Measurements from ENCODE around the gene SLC27A5.
"Not testable (repeated sequence)": the region's sequence is repeated elsewhere in the genome, so short reads cannot be mapped to it uniquely, and the experiment has no call there.

Gene SLC27A5

DNA sequence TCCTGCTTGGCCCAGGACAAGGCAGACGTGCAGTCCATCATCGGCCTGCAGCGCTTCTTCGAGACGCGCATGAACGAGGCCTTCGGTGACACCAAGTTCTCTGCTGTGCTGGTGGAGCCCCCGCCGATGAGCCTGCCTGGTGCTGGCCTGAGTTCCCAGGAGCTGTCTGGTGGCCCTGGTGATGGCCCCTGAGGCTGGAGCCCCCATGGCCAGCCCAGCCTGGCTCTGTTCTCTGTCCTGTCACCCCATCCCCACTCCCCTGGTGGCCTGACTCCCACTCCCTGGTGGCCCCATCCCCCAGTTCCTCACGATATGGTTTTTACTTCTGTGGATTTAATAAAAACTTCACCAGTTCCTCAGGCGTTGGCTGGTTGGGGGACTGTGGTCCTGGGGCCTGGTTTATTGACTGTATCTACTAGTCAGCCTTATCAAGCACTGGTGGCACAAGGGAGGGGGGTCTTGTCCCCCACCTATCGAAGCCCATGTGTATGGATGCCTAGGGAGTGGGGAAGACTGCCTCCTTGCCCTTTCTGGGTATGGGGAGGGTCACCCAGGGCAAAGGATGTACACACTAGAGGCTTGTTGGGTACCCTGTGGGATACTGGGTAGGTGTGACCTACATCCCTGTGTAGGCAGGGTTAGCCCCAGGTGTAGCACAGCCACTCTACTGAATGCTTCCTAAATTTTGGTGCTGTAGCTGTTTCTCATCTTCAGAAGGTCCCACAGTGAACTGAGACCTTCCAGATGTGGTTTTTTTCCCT lies 38.8 kb upstream of the SLC27A5 start:
- no peak for DNase-seq

DNA sequence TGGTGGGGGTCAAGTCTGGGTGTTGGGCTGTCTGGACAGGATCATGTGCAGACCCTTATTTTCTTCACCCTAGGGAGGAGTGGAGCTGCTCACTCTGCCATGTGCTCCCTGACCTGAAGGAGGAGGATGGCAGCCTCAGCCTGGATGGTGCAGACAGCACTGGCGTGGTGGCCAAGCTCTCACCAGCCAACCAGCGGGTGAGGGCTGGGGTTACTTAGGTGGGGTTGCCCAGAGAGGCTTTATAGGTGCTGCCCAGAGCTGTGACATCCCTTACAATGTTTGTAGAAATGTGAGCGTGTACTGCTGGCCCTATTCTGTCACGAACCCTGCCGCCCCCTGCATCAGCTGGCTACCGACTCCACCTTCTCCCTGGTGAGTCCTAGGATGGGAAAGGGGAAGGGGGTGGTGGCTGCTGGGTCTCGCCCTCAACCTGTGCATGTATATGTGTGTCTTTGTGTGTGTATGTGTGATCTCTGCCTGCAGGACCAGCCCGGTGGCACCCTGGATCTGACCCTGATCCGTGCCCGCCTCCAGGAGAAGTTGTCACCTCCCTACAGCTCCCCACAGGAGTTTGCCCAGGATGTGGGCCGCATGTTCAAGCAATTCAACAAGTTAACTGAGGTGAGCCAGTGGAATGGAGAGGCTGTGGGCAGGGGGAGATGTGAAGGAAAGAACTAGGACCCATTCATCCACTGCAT lies 38.0 kb upstream of the SLC27A5 start:
- DNase-seq, result no peak

DNA sequence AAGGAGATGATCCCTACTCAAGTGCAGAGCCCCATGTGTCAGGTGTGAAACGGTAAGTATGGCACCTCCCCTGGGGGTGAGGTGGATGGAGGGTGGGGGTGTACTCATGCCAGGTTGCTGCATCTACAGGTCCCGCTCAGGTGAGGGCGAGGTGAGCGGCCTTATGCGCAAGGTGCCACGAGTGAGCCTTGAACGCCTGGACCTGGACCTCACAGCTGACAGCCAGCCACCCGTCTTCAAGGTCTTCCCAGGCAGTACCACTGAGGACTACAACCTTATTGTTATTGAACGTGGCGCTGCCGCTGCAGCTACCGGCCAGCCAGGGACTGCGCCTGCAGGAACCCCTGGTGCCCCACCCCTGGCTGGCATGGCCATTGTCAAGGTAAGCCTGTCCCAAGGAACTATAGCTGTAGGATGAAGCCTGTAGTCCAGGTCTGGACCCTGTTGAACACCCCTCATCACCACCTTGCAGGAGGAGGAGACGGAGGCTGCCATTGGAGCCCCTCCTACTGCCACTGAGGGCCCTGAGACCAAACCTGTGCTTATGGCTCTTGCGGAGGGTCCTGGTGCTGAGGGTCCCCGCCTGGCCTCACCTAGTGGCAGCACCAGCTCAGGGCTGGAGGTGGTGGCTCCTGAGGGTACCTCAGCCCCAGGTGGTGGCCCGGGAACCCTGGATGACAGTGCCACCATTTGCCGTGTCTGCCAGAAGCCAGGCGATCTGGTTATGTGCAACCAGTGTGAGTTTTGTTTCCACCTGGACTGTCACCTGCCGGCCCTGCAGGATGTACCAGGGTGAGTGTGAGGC lies 37.3 kb upstream of the SLC27A5 start:
- no peak for DNase-seq

DNA sequence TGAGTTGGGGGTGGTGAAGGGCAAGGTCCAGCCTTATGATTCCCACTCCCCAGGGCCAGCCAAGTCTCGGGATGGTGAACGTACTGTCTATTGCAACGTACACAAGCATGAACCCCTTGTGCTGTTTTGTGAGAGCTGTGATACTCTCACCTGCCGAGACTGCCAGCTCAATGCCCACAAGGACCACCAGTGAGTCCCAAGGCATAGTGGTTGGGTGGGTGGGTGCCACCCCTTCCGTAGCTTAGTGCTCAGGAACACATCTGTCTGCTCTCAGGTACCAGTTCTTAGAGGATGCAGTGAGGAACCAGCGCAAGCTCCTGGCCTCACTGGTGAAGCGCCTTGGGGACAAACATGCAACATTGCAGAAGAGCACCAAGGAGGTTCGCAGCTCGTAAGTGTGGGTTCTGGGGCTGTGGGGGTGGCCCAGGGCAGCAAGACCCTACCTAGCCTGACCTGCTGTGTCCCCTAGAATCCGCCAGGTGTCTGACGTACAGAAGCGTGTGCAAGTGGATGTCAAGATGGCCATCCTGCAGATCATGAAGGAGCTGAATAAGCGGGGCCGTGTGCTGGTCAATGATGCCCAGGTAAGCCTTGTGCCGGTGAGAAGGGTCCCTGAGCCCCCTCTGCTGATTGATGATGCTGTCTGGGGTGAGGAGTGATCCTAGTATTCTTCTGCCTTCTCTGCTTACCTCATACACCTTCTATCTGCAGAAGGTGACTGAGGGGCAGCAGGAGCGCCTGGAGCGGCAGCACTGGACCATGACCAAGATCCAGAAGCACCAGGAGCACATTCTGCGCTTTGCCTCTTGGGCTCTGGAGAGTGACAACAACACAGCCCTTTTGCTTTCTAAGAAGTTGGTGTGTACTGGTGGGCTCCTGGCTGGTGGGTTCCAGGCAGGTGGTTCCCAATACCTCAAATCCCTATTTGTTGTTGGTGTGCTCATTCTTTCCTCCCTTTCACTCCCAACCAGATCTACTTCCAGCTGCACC lies 35.8 kb upstream of the SLC27A5 start:
- DNase-seq, result no peak

DNA sequence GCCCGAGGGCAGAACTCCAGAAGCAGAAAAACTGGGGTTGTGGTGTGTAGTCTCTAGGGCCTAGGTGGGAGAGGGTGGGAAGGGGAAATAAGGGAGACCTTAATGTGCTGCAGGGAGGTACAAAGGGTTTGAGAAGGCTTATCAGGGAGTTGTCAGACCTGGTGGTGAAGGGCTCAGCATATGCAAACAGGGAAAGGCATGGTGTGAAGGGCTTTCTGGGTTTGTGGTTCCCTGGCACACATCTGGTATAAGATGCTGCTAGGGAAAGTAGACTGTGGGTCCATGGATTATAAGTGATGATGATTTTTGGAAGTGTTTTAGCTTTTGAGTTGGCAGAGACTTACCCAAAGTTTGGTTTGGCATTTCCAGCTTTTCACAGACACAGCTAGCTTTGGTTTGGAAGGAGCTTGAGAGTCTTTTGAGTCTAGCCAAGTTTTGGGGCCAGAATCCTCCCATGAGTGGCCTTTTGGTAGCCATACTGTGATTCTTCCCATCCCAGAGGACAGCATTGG lies 34.3 kb upstream of the SLC27A5 start:
- DNase-seq, result no peak

DNA sequence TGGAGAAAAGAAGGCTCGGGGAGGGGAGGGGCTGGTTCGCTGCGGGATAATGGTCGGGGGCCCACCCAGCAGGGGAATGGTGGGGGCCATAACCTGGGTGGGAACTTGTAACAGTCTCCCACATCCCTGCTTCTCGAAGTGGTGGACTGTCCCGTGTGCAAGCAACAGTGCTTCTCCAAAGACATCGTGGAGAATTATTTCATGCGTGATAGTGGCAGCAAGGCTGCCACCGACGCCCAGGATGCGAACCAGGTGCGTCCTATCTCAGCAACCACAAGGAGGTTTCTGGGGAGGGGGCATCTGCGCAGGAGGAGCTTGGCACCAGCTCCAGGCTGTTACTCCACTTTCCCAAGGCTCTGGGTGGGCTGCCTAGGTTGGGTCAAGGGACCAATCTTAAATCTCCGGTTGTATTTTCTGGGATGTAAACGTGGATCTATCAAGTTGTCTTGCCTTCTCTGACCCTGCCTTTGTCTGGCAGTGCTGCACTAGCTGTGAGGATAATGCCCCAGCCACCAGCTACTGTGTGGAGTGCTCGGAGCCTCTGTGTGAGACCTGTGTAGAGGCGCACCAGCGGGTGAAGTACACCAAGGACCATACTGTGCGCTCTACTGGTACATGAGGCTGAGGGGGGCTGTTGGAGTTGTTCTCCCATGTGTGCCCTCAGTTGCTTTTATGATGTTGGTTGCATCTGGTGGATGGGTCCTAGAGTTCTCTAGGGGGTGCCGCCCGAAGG lies 33.7 kb upstream of the SLC27A5 start:
- DNase-seq, result no peak

DNA sequence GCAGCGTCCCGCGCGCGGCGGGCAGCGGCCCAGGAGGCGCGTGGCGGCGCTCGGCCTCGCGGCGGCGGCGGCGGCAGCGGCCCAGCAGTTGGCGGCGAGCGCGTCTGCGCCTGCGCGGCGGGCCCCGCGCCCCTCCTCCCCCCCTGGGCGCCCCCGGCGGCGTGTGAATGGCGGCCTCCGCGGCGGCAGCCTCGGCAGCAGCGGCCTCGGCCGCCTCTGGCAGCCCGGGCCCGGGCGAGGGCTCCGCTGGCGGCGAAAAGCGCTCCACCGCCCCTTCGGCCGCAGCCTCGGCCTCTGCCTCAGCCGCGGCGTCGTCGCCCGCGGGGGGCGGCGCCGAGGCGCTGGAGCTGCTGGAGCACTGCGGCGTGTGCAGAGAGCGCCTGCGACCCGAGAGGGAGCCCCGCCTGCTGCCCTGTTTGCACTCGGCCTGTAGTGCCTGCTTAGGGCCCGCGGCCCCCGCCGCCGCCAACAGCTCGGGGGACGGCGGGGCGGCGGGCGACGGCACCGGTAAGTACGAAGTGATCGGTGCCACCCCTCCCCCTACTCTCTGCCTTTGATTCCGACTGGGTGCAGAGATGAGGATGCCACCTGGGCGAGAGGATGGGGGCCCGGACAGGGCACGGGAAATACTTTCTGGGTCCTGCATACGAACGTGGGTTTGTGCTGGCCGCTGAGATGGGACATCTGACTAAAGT lies 32.9 kb upstream of the SLC27A5 start:
- DNase-seq, result no peak

DNA sequence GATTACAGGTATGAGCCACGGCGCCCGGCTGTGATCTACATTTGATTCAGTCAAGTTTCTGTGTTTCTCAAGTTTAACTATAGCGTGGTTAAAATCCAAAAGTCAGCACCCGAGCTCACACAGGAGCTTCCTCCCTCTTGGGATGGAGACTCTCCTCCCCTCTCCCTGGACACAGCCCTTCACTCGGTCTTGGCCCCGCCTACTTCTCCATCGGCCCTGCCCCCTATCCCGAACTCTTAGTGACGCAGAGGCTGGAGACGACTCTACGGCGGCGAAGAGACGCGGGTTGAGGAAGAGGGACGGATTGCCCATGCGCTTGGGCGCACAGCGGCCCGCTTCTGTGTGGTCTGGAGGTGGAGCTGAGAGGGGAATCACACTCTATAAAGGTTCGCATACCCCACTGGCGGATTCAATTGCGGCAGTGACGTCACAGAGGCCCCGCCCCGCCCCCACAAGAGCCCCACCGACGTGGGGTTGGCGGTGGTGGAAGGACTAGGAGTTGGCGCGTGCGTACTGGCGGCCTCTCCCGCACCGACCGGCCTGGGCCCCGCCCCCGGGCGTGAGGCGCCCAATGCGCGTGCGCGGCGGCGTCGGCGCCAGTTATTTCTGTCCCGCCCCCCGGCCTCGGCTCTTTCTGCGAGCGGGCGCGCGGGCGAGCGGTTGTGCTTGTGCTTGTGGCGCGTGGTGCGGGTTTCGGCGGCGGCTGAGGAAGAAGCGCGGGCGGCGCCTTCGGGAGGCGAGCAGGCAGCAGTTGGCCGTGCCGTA lies 32.2 kb upstream of the SLC27A5 start, which contains the start of gene TRIM28:
Gene TRIM28 (plus strand): TSS at position 239 of the 765 bp plus-strand sequence. CDS start 694 bp downstream, outside the sequence.
- DNase-seq, result no peak

DNA sequence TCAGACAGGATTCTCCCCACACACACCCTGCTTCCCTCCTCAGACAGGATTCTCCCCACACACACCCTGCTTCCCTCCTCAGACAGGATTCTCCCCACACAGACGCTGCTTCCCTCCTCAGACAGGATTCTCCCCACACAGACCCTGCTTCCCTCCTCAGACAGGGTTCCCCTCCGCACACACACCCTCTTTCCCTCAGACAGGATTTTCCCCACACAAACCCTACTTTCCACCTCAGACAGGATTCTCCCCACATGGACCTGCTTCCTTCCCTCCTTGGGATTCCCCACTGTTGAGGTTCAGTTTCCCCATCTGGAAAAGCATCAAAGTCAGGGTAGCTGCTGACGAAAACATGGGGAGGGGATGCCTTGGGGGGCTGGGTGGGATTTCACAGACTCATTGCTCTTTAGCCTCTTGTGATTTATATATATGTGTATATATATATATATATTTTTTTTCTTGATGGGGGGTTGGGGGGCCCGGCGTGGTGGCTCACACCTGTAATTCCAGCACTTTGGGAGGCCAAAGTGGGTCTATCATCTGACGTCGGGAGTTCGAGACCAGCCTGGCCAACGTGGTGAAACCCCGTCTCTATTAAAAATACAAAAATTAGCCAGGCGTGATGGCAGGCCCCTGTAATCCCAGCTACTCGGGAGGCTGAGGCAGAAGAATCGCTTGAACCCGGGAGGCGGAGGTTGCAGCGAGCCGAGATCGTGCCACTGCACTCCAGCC lies 31.0 kb upstream of the SLC27A5 start:
- not testable (repeated sequence) for DNase-seq

DNA sequence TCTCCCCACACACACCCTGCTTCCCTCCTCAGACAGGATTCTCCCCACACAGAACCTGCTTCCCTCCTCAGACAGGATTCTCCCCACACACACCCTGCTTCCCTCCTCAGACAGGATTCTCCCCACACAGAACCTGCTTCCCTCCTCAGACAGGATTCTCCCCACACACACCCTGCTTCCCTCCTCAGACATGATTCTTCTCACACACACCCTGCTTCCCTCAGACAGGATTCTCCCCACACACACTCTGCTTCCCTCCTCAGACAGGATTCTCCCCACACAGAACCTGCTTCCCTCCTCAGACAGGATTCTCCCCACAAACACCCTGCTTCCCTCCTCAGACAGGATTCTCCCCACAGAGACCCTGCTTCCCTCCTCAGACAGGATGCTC lies 27.4 kb upstream of the SLC27A5 start:
- not testable (repeated sequence) for DNase-seq

DNA sequence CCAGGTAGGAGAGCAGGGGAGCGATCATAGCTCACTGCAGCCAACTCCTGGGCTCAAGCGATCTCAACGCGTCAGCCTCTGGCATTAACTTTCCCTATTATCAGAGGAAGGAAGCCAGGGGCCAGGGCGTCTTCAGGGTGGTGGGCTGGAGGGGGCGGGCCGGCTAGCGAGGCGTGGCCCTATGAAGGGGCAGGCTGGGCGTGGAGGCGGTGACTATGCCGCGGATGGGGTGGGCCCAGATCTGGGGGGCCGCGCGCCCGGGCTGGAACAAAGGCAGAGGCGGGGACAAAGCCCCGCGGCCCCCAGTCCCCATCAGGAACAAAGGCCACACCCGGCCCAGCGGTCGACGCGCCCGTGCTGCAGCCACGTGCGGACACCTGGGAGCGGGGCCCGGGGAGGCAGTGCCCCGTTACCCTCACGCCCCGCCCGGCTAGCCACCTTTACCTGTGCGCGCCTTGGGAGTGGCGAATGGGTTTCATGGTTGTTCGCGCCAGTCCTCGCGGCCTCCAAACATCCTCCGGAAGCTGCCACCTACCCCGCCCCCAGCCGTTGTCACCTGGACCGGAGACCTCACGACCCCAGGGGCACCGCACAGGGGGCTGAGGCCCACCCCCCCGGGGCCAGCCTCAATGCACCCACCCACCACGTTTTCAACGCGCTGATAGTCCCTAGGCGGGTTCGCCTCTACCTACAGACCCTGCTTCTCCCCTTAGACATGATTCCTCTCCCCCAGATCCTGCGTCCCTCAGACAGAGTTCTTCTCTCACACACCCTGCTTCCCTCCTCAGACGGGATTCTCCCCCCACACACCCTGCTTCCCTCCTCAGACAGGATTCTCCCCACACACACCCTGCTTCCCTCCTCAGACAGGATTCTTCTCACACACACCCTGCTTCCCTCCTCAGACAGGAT lies 26.7 kb upstream of the SLC27A5 start:
- DNase-seq, result no peak

DNA sequence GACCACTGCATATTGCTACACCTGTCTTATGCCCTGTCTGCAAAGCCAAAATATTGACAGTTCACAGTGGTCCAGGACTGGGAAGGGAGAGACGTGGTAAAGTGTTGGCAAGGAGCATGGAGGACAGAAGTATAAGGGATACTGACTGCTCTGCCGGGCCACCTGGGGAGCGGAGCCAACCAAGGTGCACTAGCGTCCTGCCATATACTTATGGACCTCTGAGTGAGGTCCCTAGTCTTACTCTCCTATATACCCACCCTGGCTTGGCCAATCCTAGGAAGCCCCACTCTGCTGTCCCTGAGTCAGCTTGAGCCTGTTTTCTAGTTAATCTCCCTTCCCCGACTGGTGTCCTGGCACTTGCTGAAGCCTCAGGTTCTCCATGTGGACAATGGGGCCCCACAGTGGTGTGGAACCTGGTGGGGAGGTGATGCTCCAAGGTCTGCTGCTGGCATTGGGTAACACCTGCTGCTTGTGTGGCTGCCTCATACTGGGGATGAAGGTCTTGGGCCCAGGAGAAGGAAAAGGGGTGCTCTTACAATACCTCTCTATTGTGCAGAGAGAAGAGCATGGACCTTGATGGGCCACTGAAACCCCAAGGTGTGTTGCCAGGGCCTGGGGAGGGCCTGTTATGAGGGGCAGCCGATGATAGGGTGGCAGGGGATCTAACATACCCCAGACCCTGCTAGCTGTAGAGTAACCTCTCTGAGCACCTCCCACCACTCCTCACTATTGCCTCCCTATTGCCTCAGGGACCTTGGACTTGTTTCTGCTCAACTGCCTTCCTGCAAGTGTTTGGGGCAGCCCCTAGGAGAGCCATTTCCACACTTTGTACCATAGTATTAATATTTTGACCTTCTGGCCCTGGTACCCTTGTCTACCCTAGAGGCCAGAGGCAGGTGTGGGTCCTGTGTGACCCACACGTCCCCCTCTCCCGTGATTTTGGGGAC lies 25.3 kb upstream of the SLC27A5 start:
- DNase-seq, result no peak

DNA sequence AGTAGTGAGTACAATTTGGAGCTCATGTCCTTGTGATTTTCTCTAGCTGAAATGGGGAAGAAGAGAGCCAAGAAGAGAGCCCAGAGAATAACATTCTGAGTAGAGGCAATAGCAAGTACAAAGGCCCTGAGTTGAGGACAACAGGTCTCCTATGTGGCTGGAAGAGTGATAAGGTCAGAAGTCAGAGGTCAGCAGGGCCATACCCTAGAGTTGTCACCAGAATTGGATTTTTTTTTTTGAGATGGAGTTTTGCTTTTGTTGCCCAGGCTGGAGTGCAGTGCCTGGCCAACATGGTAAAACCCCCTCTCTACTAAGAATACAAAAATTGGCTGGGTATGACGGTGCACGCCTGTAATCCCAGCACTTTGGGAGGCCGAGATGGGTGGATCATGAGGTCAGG lies 24.1 kb upstream of the SLC27A5 start:
- DNase-seq, result no peak

DNA sequence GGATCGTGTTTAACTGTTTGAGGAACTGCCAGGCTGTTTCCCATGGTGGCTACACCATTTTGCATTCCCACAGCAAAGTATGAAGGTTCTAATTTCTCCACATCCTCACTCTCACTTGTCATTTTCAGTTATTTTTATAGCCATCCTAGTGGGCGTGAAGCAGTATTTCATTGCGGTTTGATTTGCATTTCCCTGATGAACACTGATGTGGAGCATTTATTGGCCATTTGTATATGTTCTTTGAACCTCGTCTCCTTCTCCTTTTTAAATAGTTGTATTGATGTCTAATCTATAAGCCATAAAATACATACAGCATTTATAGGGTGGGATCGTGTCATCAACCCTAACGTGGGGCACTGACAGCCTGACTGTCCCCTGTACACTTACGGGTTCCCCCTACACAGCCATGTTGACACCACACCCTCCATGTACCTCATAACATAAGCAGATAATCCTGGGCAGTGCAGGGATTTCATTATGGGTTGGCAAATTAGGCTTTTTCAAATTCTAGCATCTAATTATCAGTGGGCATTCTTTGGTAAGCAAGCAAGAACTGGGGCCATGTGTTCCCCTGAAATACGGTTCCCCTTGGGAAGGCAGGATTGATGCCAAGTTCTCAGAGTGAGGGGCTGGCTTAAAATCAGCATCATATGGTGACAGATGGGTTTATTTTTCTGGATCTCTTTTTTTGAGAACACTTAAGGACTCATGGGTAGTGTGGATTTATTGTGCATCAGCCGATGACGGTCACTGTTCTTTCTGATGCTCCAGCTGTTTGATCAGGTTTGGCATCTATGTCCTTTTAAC lies 19.4 kb upstream of the SLC27A5 start:
- DNase-seq, result no peak

DNA sequence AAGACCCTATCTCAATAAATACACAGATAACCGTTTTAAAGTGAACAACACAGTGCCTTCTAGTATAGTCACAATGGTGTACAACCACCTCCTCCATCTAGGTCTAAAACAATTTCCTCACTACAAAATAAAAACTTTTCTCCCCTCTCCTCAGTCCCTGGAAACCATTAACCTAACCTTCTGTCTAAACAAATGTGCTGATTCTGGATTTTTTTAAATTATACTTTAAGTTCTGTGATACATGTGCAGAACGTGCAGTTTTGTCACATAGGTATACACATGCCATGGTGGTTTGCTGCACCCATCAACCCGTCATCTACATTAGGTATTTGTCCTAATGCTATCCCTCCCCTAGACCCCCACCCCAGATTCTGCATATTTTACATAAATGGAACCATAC lies 17.6 kb upstream of the SLC27A5 start:
- DNase-seq, result no peak

DNA sequence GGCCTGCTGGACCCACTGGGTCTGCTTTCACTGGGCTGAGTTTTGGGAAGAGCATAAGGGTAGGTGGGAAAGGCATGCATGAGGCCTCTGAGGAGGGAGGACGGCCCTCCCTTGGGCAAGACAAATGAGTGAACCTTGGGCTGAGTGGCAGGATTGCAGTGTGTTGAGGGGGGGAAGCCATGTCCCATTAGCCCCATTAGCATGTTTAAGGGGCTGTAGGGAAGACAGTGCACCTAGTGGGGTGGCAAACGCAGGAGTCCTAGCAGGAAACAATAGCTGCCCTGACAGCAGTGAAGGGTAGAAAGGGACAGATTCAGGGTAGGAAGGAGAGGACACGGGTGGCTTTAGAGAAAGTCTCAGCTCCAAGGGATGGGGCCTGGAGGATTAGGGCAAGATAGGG lies 10.9 kb upstream of the SLC27A5 start:
- no peak for DNase-seq

Measured in C1 segment of cervical spinal cord (tissue), 14 donors.